Measurements from ENCODE around the gene ATM. TPM values are rescaled to one million over a fixed set of nuclear protein-coding genes. Genes with fewer than 3 reads are reported as not detected.
A peak's percentile ranks its signal among the peaks of the same experiment; 100 is the strongest.

Gene ATM, protein sequence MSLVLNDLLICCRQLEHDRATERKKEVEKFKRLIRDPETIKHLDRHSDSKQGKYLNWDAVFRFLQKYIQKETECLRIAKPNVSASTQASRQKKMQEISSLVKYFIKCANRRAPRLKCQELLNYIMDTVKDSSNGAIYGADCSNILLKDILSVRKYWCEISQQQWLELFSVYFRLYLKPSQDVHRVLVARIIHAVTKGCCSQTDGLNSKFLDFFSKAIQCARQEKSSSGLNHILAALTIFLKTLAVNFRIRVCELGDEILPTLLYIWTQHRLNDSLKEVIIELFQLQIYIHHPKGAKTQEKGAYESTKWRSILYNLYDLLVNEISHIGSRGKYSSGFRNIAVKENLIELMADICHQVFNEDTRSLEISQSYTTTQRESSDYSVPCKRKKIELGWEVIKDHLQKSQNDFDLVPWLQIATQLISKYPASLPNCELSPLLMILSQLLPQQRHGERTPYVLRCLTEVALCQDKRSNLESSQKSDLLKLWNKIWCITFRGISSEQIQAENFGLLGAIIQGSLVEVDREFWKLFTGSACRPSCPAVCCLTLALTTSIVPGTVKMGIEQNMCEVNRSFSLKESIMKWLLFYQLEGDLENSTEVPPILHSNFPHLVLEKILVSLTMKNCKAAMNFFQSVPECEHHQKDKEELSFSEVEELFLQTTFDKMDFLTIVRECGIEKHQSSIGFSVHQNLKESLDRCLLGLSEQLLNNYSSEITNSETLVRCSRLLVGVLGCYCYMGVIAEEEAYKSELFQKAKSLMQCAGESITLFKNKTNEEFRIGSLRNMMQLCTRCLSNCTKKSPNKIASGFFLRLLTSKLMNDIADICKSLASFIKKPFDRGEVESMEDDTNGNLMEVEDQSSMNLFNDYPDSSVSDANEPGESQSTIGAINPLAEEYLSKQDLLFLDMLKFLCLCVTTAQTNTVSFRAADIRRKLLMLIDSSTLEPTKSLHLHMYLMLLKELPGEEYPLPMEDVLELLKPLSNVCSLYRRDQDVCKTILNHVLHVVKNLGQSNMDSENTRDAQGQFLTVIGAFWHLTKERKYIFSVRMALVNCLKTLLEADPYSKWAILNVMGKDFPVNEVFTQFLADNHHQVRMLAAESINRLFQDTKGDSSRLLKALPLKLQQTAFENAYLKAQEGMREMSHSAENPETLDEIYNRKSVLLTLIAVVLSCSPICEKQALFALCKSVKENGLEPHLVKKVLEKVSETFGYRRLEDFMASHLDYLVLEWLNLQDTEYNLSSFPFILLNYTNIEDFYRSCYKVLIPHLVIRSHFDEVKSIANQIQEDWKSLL (N-terminal part only)
- 15.5 and 30.3 TPM in 2 replicates for total RNA-seq (2014; rRNA removed; shearing (Covaris generic))

DNA sequence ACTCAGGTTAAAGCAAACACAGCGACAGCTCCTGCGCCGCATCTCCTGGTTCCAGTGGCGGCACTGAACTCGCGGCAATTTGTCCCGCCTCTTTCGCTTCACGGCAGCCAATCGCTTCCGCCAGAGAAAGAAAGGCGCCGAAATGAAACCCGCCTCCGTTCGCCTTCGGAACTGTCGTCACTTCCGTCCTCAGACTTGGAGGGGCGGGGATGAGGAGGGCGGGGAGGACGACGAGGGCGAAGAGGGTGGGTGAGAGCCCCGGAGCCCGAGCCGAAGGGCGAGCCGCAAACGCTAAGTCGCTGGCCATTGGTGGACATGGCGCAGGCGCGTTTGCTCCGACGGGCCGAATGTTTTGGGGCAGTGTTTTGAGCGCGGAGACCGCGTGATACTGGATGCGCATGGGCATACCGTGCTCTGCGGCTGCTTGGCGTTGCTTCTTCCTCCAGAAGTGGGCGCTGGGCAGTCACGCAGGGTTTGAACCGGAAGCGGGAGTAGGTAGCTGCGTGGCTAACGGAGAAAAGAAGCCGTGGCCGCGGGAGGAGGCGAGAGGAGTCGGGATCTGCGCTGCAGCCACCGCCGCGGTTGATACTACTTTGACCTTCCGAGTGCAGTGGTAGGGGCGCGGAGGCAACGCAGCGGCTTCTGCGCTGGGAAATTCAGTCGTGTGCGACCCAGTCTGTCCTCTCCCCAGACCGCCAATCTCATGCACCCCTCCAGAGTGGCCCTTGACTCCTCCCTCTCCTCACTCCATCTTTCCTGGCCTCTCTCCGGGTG lies at the start of gene ATM, which contains the start of gene NPAT:
Gene ATM (plus strand): TSS at position 494 of the 774 bp plus-strand sequence. CDS start 4,558 bp downstream, outside the sequence.
Gene NPAT (minus strand): TSS at position 65 of the 774 bp plus-strand sequence. CDS start 102 bp downstream, outside the sequence.
- peak; percentile 94 for DNase-seq (ENCODE audit: low spot score)

DNA sequence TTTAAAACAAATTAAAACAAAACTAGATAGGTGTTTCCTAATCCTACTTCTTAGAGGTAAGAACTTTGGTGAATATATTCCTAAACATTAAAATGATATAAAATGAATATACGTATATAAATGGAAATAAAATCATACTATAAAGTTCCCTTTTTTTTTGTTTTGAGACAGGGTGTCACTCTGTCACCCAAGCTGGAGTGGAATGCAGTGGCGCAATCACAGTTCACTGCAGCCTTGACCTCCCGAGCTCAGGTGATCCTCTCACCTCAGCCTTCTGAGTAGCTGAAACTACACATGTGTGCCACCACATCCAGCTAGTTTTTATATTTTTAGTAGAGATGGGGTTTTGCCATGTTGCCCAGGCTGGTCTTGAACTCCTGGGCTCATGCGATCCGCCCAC lies 45.3 kb upstream of the ATM start:
- DNase-seq (ENCODE audit: low spot score): no peak

DNA sequence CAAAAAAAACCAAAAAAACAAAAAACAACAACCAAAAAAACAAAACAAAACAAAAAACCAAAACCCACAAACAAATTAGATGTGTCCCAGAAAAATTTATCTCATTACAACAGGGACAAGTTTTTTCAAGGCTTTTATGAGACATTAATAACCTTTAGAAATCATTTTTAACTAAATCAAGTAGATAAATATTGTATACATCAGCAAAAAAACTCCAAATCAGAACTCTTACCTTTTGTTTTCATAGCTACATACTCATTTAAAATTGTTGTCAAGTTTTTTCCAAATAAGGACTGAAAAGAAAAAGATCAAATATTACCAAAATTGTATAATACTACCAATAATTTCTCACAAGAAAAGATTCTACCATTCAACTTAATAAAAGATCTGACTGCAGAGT lies 29.1 kb upstream of the ATM start:
- no peak for DNase-seq (ENCODE audit: low spot score)

DNA sequence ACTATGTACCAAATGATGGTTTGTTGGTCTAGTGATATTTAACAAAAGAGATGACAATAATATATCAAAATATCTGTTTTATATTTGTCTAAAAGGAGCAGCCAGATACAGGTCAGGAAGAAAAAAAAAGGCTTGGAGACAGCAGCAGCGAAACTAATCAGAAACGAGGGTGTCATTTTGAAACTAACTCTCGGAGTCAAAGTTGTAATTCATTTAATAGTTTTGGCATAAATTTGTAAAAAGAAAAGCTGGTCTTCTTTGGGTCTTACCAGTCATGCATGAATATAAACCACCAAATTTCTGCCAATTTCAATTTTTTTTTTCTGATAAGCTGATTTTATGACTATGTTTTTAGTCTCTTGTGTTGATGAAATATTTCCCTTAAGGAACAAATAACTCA lies 26.0 kb upstream of the ATM start:
- no peak for DNase-seq (ENCODE audit: low spot score)

DNA sequence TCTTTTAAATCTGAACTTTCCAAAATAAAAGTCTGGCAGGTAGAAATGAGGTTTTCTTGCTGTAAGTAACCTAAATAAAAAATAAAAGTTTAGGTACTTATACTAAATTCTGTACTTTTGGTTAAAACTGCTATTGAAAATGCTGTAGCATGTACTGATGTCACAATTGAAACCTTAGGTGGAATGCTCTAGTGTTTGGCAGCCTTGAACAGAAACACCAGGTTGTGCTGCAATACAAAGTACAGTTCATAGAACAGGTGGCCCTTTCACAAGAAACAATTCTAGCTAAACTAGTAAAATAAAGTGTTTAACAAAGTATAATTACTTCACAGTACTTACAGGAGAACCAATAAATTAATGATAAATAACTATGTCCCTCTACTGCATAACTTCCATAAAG lies 25.5 kb upstream of the ATM start:
- no peak for DNase-seq (ENCODE audit: low spot score)

DNA sequence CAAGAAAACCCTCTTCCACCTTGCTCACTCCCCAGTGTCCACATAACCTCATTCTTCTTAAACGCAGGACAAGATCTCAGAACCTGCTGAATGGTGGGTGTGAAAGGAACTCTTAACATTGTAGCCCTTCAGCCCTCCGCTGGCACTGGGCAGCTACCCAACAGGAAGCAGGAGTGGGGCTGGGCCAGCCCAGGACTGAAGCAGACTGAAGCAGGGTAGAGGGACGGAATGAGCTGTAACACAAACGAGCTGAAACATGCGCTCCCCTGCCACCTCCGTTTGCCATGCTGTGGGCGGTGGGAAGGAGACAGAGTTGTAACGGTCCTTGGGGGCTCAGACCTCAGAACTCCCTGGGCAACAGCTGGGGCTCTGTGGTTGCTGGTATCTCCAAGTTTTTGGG lies 24.0 kb upstream of the ATM start:
- DNase-seq (ENCODE audit: low spot score): no peak

DNA sequence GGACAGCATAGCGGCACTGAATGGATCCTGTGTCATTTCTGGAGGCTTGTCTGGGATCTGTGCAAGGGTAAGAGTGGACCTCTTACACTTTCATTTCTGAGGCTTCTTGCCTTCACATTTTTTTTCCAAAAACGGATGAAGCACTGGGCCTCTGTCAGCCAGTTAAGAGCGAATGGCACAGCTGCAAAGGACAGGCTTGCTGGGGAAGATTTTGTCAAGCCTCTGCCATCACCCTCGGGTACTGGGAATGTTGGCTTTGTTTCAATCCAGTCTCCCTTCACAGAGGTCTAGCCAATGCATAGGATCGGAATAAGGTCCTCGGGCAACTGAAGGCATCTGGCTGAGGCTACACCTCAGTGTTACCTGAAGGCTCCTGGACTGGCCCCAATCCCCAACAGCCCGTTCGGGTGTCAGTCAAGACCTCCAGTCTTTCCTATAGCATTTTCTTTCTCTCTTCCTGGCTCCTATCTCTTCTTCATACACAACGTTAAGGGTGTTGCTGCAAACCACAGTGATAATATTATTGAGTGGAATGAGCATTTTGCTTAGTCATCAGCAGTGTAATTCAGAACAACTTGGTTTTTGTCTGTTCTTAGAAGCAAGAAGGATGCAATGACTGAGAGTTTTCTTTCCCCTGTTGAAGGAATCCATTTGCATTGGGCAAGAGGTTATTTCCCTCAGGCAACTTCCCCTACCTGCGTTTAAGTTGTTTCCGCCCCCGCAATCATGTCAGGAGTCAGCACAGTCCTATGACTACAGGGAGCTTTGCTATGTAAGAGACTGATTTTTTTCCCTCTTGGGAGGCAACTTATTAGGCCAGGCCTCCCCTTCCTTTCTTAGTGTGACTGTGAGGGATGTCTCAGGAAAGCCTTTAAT lies 23.2 kb upstream of the ATM start:
- no peak for DNase-seq (ENCODE audit: low spot score)

DNA sequence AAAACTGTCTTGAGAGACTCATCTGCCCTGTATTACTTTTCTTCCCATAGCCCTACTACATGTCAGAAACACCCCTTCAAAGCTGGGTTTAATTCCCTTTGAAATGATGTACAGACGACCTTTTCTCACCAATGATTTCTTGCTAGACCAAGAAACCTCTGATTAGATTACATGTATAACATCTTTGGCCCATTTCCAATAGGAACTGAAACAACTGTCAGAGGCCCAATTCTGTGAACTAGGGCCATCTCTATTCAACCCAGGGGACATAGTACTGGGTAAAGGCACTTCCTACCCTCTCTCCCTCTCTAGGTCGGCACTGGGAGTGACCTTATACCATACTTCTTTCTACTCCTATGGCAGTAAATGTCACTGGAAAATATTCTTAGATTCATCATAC lies 19.8 kb upstream of the ATM start:
- no peak for DNase-seq (ENCODE audit: low spot score)

DNA sequence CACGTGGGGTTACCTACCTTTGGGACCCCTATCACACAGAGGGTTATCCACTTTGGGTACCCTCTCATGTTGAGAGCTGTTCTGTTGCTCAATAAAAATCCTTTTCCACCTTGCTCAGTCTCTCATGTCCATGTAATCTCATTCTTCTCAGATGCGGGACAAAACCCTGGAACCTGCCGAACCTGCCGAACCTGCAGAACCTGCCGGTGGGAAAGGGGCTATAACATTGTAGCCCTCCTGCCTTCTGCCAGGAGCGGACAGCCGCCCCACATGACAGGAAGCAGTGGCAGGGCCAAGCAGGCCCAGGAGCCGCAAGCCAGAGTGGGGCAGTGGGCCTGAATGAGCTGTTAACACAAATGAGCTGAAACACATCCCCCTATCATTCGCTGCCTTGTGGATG lies 18.5 kb upstream of the ATM start:
- no peak for DNase-seq (ENCODE audit: low spot score)

DNA sequence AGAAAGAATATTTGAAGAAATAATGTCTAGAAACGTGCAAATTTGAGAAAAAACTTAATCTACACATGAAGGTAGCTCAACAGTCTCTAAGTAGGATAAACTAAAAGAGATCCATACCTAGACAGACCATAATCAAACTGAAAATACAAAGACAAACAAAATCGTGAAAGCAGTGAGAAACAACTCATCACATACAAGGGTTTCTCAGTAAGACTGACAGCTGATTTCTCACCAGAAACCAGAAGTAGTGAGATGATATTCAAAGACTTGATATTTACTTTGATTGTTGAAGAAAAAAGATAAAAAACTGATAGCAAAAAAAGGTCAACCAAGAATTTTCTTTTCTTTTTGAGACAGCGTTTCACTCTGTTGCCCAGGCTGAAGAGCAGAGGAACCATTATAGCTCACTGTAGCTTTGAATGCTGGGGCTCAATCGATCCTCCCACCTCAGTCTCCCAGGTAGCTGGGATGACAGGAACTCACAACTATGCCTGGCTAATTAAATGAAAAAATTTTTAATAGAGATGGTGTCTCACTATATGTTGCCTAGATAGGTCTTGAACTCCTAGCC lies 17.9 kb upstream of the ATM start:
- no peak for DNase-seq (ENCODE audit: low spot score)

DNA sequence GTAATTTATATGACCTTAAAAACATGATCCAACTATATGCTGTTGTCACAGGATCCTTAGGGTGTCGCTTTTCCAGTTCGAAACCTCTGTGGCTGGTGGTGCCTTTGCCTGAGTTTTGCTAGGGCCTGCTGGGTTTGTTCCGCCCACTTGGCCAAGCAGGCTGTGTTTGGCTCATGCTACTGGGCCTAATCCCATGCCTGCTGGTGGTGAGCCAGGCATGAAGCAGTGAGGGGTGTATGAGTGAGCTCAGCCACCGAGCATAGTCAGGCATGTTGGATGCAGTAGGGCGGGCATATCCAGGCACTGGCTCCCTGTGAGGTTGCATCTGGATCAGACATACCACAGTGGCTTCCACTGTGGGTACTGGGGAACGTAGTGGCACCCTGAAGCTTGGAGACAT lies 16.7 kb upstream of the ATM start:
- DNase-seq (ENCODE audit: low spot score): no peak

DNA sequence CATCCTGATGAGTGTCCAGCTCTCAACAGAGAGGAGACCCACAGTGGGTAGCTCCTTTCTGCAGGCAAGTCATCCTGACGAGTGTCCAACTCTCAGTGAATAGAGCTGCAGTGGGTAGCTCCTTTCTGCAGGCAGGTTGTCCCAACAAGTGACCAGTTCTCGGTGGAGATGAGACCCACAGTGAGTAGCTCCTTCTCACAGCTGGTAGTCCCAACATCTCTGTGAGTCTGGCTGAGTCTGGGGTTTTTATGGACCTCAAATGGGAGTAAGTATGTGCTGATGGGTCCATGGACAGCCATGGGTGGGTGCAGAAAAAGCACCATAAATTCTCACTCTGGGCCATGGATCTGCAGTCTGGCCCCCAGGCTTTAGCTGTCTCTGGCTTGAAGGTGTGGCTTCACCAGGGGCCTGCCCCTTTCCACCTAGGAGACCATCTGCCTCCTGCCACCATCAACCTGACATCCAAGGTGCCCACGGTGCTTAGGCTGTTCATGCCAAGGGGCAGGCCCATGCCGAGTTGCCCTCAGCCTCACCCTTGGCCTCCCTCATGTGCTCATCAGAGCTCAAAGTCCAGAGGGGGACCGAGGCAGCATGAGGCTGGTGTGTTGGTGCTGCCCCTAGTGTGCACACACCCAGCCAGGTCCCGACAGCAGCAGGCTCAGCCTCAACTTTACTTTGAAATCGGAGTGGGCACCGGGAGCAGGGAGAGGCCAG lies 15.7 kb upstream of the ATM start:
- no peak for DNase-seq (ENCODE audit: low spot score)

DNA sequence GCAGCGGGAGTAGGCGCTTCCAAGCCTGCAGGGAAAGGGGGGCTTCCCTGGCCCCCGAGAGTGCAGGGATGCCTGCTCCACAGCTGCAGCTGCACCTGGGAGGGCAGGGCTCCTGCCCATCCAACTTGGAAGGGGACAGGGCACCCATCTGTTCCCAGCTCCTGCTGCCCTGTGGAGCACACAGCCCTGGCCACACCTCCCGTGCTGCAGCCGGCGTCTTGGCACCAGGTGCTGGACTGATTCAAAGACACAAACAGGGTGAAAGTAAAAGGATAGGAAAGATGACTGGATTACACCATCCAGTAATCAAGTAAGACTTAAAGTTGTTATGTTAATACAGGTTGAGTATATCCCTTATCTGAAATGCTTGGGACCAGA lies 15.2 kb upstream of the ATM start:
- DNase-seq (ENCODE audit: low spot score): no peak

DNA sequence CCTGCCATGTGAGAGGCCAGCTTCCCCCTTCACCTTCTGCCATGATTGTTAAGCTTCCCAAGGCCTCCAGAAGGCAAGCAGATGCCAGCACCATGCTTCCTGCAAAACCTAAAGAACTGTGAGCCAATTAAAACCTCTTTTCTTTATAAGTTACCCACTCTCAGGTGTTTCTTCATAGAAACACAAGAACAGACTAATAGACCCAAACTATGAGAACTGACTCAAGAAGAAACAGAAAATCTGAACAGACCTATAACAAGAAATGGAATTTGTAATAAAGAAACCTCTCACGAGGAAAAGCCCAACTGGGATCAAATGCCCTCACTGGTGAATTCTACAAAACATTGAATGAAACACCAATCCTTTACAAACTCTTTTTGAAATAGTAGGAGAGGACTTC lies 12.4 kb upstream of the ATM start:
- no peak for DNase-seq (ENCODE audit: low spot score)

DNA sequence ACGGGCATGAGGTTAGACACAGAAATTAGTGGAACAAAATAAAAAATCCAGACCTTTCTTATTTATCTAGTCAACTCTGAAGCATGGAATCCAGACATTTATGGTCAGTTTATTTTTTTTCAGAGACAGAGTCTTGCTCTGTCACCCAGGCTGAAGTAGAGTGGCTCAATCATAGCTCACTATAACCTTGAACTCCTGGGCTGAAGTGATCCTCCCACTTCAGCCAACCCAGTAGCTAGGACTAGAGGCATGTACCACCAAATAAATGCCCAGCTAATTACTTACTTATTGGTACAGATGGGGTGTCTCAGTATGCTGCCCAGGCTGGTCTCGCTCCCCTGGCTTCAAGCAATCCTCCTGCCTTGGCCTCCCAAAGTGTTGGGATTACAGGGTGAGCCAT lies 9.1 kb upstream of the ATM start:
- DNase-seq (ENCODE audit: low spot score): no peak

DNA sequence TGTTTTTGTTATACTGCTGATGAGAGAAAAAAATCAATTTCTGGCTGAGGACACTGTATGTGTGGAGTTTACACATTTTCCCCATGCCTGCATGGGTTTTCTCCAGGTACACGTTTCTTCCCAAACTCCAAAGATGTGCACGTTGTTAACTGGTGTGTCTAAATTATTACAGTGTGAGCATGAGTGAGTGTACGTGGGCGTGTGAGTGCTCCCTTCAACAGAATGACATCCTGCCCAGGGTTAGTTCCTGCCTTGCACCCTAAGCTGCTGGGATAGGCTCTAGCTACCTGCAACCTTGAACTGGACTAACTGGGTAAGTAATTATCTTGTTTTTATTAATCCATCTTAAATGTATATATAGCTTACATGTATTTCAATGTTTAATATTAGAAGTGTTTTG lies 5.9 kb upstream of the ATM start:
- DNase-seq (ENCODE audit: low spot score): no peak

DNA sequence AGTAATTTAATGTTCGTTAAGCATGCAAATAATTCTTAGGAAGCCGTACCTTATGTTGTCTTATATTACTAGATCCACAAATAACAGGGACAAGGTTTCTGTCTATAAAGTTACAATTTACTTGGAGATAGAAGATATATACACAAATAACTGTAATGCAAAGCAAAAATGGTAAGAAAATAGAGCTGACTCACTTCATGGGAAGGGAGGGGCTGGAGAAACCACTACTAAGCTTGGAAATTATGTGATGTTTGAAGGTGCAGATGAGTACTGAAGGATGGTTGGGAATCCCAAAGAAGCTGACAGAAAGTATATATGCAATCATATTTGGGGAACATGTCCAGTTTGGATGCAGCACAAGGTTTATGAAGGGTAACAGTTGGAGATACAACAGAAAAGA lies 4.4 kb upstream of the ATM start:
- DNase-seq (ENCODE audit: low spot score): no peak

DNA sequence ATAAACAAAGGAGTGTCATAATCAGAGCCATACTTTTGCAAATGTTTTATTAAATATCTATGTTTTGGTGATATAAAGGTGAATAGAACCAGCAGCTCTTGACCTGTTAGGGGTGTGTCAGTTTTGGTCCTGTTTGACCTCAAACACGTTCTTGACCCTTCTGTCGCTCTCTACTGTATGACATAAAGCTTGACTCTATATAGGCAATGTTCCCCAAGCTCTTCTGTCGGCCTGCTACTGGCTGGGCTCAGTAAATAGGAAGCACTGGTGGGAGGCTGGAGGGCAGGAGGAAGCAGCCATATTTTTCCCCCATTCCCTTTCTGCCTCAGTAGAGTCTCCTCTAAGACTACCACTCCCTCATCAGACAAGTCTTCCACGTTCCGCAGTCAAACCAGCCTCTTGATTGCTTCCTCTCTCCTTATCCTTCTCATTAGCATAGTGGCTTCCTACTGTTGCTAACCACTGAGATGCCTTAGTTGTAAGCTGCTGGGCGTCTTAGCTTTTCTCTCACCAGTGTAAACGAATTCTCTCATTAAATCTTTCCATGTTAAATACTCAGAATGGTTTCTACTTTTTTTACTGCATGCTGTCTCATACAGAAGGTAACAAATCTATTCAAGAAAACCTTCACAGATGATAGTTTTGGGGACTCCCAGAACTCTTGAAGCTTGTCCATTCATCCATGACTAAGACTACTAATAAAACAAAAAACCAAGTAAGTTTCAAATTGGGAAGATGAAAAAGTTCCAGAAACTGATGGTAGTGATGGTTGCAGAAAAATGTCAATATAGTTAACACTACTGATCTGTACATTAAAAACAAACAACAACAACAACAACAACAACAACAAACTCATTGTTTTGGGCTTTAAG lies 3.7 kb upstream of the ATM start:
- no peak for DNase-seq (ENCODE audit: low spot score)

All from A172 (cell line).